GM12892 (cell line): ENCODE measurements around the gene HOTAIR.

ENCODE experiments used
- DNase-seq: peaks from one replicate; pipeline ENCODE4 v3.0.0; 2011; ENCODE audit not compliant: insufficient read length
- FAIRE-seq: peaks from 2 replicates; lab custom pipeline; 2011; peaks lifted over from hg19 to GRCh38; lab: Jason Lieb, UNC
- POLR2A ChIP-seq: IDR thresholded peaks from 2 replicates; pipeline ENCODE4 v1.6.1; 2011; ENCODE audit warnings: low read depth, low read length, control low read depth
- POLR2AphosphoS5 ChIP-seq: IDR thresholded peaks from 2 replicates; pipeline ENCODE4 v1.6.1; 2011; ENCODE audit warnings: low read depth, low read length, control low read depth
- TAF1 ChIP-seq: IDR thresholded peaks from 2 replicates; pipeline ENCODE4 v1.6.1; 2011; ENCODE audit warnings: low read depth, mild to moderate bottlenecking, control low read depth, low read length, borderline replicate concordance

HOTAIR gene

DNA sequence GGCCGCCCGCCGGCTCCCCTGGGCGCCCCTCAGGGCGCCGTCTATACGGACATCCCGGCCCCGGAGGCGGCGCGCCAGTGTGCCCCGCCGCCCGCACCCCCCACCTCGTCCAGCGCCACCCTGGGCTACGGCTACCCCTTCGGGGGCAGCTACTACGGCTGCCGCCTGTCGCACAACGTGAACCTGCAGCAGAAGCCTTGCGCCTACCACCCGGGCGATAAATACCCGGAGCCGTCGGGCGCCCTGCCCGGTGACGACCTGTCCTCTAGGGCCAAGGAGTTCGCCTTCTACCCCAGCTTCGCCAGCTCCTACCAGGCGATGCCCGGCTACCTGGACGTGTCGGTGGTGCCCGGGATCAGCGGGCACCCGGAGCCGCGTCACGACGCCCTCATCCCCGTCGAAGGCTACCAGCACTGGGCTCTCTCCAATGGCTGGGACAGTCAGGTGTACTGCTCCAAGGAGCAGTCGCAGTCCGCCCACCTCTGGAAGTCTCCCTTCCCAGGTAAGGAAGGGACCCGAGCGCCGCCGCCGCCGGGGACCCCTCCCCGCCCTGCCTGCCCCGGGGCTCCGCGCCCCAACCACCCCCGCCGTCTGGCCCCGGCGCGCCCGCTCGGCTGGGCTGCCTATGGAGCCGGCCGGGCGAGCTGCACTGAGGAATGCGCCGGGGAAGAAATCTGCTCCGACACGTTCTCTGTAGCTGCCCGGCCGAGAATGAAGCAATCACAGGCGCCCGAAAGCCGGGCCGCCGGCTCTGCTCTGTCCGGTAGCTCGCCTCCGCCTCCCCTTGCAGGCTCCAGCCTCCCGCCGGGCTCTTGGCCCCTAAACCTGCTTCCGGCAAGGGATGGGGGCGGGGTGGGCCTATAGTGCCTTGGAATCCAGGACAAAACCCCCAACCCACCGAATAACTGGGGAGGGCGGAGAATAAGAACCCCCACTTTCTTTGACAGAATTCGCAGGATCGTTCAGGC, 35.3 kb downstream of the HOTAIR start:
- no peak for FAIRE-seq
- DNase-seq: no peak
- TF ChIP-seq TAF1: no peak
- no peak for TF ChIP-seq POLR2A
- TF ChIP-seq POLR2AphosphoS5: no peak

DNA sequence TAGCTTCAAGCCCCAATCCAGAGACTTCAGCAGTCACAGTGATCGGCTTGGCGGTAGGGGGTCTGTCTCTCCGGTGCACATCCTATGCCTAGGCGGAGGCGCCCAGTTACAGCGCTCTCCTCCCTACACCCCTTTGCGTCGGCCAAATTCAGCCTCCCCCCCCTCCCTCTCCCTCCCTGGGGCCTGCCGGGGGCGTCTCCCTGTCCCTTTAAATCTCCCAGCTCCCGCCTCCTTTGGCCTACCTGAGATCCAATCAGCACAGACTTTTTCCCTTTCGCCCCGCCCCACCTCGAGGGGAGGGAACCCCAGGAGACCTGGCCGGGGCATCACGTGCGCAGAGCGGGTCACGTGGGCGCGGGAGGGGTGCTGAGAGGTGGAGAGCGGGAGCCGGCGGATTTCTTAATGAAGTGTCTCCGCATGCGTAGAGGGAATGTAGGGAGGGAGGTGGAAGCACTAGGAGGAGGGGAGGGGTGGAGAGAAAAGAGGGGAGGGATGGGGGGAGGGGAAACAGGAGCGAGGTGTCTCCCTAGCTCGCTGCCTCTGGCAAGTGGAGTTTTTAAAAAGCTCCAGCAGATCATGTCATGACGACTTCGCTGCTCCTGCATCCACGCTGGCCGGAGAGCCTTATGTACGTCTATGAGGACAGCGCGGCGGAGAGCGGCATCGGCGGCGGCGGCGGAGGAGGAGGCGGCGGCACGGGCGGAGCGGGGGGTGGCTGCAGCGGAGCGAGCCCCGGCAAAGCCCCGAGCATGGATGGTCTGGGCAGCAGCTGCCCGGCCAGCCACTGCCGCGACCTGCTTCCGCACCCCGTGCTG, 36.2 kb downstream of the HOTAIR start, which contains the start of gene HOXC13:
Gene HOXC13, plus strand, starts transcription at position 506 of the 815 bp plus-strand sequence. Its CDS starts 76 bp downstream, at position 582.
- FAIRE-seq: no peak
- no peak for TF ChIP-seq POLR2A
- no peak for TF ChIP-seq TAF1
- no peak for DNase-seq

DNA sequence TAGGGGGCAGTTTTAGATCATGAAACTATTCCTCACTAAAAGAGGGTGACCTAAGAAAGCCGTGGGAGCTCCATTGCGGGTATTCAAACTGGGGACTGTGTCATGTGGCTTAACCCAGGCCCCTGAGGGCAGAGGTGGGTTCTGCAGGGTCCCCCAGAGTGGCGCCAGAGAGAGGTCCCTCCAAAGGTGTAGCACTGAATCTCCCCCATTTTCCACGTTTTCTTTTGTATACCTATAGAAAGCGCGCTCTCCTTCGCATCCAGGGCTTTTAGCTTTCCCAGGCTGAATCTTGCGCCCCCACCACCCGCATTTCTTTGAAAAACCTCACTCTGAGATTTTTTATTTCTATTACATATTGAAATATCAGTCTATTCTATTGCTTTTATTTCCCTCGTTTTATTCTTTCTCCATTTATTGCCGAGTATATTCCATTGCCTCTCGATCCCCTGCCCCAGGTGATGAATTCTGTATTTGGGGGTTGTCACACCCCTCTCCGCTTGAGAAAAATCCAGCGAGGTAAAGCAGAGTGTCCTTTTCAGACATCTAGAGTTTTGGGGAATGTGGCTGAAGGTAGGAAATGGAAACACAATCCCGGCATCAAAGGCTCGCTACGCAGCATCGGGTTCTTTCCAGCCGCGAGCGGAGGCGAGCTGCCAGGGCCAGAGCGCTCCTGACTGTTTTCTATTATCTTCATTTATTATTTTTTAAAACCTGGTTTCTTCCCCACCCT, 37.0 kb downstream of the HOTAIR start:
- DNase-seq: no peak

DNA sequence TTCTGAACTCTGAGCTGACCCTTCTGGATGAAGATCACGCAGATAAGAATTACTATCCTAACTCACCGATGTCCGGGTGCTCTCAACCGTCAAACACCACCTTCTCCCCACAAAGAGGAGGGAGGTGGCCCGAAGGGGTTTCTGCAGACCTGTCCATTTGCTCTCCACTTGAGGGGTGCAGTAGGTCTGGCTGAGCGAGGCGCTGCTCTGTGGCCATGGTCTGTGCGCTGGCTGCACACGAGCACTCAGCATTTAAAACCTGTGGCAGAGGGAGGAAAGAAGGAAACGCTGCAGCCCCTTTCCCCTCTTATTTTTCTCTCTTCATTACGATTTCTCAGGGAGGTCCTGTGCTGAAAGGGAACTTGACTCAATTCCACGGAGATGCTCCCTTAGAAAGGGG, 37.7 kb downstream of the HOTAIR start:
- DNase-seq (no peak), FAIRE-seq (no peak)
- TF ChIP-seq TAF1 (no peak), POLR2AphosphoS5 (no peak), POLR2A (no peak)

More for the DNA sequence above, 37.0 kb downstream of the HOTAIR start:
- TF ChIP-seq POLR2A (no peak), POLR2AphosphoS5 (no peak), TAF1 (no peak)
- no peak for FAIRE-seq

DNA sequence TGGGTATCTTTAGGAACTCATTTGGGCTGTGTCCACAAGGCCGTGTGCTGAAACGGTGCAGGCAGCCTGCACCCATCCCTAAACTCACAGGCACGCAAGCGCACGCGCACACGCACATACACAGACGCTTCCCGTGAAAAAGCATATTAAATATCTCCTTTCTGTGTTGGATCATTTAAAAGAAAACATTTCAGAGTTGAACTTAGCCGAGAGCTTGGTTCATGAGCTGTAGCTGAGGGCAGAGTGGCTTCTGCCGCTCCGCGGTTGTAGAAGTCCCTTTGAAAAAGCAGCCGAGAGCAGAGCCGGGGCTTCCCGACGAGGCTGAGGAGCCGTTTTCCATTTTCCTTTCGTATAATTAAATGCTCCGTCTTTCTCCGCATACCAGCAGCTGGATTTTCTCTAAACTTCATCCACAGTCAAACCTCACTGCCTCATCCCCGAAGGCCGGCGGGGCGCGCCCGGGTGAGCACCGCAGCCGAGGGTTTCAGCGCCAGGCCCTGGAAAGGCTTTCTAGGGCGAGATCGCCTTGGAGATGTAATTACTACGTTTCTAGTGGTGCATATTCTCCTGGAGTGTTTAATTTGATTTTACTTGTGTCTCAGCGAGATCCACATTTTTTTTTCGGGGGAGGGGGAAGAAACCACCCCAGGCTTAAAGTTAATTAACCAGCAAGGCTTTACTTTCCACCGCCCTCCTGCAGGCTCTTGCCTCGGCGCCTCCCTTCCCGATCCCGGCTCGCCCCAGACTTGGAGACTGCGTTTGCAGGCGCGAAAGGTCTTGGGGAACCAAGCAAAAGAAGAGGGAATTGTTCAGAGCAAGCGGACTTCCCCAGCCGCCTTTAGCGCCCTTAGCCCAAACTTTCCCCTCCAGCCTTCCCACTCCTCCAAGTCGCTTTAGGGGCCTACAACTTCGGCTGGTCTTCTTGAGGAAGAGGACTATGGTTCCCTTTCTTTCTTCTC, 39.1 kb downstream of the HOTAIR start:
- TF ChIP-seq TAF1 (no peak), POLR2A (no peak), POLR2AphosphoS5 (no peak)
- FAIRE-seq: no peak
- no peak for DNase-seq

DNA sequence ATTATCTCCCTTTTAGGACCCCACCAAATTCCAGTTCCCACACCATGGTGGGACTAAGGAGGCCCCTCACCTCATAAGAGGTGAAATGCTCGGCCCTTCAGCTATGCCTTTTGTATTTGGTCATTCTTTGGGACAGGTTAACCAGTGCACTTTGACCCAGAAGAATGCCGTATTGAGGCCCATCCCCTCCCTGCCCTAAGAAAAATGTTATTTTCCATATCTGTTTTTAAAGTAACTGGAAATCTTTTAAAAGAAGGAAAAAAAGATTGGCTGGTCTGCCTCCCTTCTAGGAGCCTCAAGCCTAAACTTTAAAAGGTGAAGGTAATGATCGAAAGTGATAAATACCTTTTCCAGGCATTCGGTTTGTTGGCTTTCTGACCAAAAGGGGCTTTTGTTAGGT, 41.8 kb downstream of the HOTAIR start:
- FAIRE-seq (no peak), DNase-seq (no peak)
- no peak for TF ChIP-seq TAF1
- no peak for TF ChIP-seq POLR2A
- no peak for TF ChIP-seq POLR2AphosphoS5

DNA sequence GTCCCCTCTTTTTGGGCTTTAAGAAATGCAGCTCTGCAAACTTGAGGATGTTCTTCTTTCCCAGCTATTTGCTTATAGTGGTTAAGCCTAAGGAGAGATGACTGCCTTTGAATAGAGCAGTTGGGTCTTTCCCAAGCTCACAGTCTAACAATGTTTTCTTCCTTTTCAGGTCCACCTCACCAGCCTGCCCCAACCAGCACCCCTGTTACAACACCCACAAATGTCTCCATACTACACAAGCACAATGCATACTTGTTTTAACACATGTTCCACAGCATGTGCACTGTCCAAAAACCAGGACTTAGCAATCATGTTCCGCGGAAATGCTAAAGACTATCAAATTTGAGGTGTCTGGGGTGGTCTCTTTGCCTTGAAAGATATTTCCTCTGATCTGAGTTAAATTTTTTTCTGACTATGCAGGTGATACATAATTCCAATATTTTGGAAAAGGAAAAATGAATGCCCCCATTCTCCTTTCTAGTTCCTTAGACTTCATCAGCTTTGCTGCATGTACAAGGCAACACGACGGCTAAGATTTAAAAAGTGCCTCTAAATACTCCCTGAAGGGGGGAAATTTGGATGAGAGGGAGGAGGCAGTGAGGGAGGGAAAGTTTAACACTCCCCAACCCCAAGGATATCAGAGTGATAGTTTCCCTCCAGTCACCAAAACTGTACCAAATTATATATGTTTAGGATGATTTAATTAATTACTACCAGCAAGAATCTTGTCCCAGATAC, 42.7 kb downstream of the HOTAIR start:
- TF ChIP-seq POLR2A (no peak), POLR2AphosphoS5 (no peak), TAF1 (no peak)
- FAIRE-seq (no peak), DNase-seq (no peak)

DNA sequence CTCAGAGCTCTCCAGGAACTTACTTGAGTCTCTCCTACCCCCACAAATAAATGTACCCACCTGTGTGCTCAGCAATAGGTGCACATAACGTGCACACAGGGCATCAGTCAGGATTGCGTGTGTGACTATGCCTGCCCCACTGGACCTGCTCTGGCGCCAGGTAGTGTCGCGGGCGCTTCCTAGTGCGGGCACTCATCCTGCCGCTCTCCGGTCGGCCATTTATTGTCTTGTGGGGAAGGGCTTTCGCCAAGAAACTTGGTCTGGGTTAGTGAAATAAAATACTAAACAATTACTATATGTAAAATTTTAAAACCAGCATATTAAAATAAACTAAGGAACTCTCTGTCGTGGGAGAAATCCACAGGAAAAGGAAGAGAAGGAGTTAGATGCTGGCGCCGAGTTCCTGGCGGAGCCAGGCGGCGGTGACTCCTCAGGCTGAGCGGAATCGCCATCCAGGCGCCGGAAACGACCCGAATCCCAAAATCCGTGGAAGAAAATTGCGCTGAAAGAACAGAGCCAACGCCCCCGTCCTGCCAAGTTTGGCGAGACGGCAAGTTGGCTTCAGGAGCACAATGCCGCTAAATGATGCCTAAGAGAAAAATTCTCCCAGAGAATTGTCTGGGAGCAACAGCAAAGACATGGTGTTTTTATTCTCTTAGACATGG, 44.0 kb downstream of the HOTAIR start:
- no peak for TF ChIP-seq POLR2AphosphoS5
- no peak for TF ChIP-seq POLR2A
- TF ChIP-seq TAF1: no peak
- DNase-seq: no peak
- no peak for FAIRE-seq

DNA sequence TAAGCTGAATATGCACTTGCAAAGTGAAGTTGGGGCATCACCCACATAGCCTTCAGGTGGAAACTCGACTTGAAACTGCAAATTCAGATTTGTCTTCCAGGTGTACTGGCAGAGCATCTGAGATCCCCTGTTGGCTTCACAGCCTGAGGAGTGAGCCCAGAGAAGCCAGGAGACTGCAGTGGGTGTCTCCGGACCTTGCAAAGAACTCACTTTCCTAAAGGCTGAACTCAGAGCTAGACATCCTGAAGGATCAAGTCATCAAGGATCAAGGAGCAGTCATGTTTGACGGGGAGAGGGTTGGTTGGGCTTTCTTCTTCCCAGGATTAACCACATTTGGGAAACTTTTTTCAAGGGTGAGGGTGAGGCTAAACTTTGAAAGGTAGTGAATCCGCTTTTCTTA, 45.2 kb downstream of the HOTAIR start:
- TF ChIP-seq POLR2A (no peak), TAF1 (no peak), POLR2AphosphoS5 (no peak)
- DNase-seq: no peak
- FAIRE-seq: no peak
